ENCODE results near the gene FOS.

DNA sequence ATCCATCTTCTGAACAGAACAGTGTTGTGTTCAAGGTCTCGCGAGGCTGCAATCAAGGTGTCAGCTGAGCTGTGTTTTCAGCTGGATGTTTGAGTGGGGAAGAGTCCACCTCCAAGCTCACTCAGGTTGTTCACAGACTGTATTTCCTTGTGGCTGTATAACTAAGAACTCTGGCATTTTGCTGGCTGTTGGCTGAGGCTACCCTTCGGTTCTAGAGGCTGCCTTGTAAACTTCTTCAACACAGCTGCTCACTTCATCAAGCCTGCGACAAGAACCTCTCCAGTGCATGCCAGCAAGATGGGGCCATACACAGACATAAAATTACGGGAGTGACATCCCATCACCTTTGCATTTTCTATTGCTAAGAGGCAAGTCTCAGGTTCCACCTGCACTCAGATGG is 12.7 kb downstream of the FOS start:
- TF ChIP-seq POLR2AphosphoS5 (IDR thresholded peaks at IDR 0.05; ENCODE audit: low read depth, low read length) = no peak
- TF ChIP-seq POLR2A (IDR thresholded peaks at IDR 0.05; ENCODE audit: low read depth, low read length) = no peak
